NB4 (cell line): ENCODE data around the gene RASL11A.
A peak's percentile ranks its signal among the peaks of the same experiment; 100 is the strongest.

Experiments
- DNase-seq: peaks from one replicate; pipeline ENCODE4 v3.0.0; 2010; ENCODE audit warnings: low read depth
- H3K4me3 ChIP-seq: one replicate; pipeline ENCODE4 v1.5.1; 2011; ENCODE audit warnings: mild to moderate bottlenecking, low read depth, low read length, moderate library complexity
- MYC ChIP-seq: IDR thresholded peaks from 2 replicates; pipeline ENCODE4 v1.6.1; 2011; ENCODE audit warnings: low read depth, low read length
- POLR2A ChIP-seq: IDR thresholded peaks from 2 replicates; pipeline ENCODE4 v1.6.1; 2011; ENCODE audit warnings: mild to moderate bottlenecking; ENCODE audit not compliant: insufficient read length; ENCODE audit errors: extremely low read depth
- TF ChIP-seq, protein P1 (sequence below): IDR thresholded peaks from one replicate; pipeline ENCODE4 v1.5.1; 2012; ENCODE audit warnings: low read depth, low read length
- TF ChIP-seq, protein P2 (sequence below): IDR thresholded peaks from 2 replicates; pipeline ENCODE4 v1.6.1; 2011; ENCODE audit warnings: low read depth, low read length

RASL11A gene

GRCh38 chr13:27252467-27252866 is 18.2 kb upstream of the RASL11A start:
- no peak for DNase-seq
- no peak for TF ChIP-seq MYC
- TF ChIP-seq, protein P1, sequence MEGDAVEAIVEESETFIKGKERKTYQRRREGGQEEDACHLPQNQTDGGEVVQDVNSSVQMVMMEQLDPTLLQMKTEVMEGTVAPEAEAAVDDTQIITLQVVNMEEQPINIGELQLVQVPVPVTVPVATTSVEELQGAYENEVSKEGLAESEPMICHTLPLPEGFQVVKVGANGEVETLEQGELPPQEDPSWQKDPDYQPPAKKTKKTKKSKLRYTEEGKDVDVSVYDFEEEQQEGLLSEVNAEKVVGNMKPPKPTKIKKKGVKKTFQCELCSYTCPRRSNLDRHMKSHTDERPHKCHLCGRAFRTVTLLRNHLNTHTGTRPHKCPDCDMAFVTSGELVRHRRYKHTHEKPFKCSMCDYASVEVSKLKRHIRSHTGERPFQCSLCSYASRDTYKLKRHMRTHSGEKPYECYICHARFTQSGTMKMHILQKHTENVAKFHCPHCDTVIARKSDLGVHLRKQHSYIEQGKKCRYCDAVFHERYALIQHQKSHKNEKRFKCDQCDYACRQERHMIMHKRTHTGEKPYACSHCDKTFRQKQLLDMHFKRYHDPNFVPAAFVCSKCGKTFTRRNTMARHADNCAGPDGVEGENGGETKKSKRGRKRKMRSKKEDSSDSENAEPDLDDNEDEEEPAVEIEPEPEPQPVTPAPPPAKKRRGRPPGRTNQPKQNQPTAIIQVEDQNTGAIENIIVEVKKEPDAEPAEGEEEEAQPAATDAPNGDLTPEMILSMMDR: no peak
- TF ChIP-seq POLR2A: no peak
- TF ChIP-seq, protein P2, sequence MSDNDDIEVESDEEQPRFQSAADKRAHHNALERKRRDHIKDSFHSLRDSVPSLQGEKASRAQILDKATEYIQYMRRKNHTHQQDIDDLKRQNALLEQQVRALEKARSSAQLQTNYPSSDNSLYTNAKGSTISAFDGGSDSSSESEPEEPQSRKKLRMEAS: no peak
- H3K4me3 ChIP-seq: peak overlapping the region; percentile 78

GRCh38 chr13:27257233-27257568 is 13.4 kb upstream of the RASL11A start:
- DNase-seq: no peak
- TF ChIP-seq POLR2A: no peak
- TF ChIP-seq, protein P1: no peak
- TF ChIP-seq, protein P2: no peak
- no peak for TF ChIP-seq MYC
- H3K4me3 ChIP-seq: no peak overlapping the region

DNA sequence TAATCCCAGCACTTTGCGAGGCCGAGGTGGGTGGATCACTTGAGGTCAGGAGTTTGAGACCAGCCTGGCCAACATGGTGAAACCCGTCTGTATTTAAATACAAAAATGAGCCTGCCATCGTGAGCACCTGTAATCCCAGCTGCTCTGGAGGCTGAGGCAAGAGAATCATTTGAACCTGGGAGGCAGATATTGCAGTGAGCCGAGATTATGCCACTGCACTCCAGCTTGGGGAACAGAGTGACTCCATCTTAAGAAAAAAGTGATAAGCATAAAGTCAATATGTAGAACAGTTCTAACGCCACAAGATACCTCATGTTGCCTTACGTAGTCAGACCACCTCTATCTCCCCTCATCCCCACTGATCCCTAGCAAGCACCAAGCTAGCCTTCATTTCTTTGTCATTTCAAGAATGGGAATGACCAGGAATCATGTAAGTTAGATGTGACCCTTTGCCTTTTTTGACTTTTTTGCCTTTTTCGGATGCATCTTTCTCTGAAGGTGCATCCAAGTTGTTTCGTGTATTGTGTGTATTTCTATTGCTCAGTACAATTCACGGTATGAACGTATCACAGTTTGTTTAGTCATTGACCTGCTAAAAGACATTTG is 12.9 kb upstream of the RASL11A start:
- DNase-seq: no peak
- H3K4me3 ChIP-seq: no peak overlapping the region
- TF ChIP-seq, protein P2: no peak
- TF ChIP-seq MYC (no peak), POLR2A (no peak)
- TF ChIP-seq, protein P1: no peak

DNA sequence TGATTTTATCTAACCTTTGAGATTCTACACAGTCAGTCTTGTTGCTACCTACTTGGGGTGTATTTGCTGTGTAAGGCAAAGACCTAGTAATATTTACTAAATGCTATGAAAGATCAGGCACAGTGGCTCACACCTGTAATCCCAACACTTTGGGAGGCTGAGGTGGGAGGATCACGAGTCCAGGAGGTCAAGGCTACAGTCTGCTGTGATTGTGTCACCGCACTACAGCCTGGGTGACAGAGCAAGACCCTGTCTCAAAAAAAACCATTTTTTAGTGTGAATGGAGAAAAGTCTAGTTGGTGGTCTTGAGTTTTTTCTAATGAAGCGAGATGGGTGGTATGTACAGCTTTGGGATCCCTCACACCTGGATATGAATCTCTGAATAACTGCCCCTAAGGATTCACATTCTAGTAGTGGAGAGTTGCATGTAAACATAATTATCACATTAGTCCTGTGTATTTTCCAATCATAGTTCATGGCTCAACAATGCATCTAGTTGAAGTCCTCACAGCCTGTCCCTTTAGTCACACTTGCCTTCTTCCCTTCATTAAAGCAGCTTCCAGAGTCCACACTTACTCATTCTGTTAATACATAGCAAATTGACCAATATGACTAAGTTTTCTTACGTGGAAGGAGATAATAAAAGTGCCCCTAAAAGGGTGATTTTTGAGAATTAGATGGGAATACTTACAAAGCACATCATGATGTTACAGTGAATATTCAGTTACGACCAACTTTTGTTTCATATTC is 11.8 kb upstream of the RASL11A start:
- DNase-seq: no peak
- TF ChIP-seq, protein P1: no peak
- TF ChIP-seq POLR2A: peak; percentile 11

DNA sequence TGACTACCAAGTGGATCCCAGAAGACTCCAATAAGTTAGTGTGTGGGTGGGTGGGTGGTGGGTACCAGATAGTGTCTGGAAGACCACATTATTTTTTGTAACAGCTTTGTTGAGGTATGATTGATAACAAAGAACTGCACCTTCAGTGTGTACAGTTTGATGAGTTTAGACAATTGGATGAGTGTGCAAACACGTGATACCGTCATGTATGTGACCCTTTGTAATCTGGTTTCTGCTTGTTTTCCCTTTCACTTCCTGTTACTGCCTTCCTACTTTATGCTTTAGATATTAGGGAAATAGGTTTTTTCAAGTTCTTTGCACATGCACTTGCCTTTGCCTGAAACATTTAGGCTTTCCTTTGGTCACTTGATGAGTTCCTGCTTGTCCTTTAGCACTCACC is 10.8 kb upstream of the RASL11A start:
- TF ChIP-seq, protein P2: no peak
- TF ChIP-seq POLR2A (no peak), MYC (no peak)
- TF ChIP-seq, protein P1: no peak
- DNase-seq: no peak
- no peak overlapping the region for H3K4me3 ChIP-seq

More for the DNA sequence above, 11.8 kb upstream of the RASL11A start:
- no peak overlapping the region for H3K4me3 ChIP-seq
